SK-N-DZ (cell line): ENCODE data around the gene LGALS1.
"Not testable (repeated sequence)": the region's sequence is repeated elsewhere in the genome, so short reads cannot be mapped to it uniquely, and the experiment has no call there.

Source experiments
- DNase-seq: peaks from one replicate; pipeline ENCODE4 v3.0.0-alpha.2; 2015; ENCODE audit warnings: low spot score
- small RNA-seq, 2 experiments: library from RNA; depleted of rRNA; stranded (forward); fragments of <200 nt; gene quantifications; one replicate each; pipeline ENCODE3, GENCODE V24; 2014

LGALS1 gene

DNA sequence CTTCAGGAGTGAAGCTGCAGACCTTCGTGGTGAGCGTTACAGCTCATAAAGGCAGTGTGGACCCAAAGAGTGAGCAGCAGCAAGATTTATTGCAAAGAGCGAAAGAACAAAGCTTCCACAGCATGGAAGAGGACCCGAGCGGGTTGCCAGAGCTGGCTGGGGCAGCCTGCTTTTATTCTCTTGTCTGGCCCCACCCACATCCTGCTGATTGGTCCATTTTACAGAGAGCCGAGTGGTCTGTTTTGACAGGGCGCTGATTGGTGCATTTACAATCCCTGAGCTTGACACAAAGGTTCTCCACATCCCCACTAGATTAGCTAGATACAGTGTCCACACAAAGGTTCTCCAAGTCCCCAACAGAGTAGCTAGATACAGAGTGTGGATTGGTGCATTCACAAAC lies 41.8 kb downstream of the LGALS1 start:
- DNase-seq: not testable (repeated sequence)

DNA sequence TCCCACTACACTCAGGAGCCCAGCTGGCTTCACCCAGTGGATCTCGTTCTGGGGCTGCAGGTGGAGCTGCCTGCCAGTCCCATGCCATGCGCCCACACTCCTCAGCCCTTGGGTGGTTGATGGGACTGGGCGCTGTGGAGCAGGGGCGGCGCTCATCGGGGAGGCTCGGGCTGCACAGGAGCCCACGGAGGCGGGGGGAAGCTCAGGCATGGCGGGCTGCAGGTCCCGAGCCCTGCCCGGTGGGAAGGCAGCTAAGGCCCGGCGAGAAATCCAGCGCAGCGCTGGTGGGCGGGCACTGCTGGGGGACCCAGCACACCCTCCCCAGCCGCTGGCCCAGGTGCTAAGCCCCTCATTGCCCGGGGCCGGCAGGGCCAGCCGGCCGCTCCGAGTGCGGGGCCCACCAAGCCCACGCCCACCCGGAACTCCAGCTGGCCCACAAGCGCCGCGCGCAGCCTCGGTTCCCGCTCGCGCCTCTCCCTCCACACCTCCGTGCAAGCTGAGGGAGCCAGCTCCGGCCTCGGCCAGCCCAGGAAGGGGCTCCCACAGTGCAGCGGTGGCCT lies 42.4 kb downstream of the LGALS1 start:
- DNase-seq: not testable (repeated sequence)

DNA sequence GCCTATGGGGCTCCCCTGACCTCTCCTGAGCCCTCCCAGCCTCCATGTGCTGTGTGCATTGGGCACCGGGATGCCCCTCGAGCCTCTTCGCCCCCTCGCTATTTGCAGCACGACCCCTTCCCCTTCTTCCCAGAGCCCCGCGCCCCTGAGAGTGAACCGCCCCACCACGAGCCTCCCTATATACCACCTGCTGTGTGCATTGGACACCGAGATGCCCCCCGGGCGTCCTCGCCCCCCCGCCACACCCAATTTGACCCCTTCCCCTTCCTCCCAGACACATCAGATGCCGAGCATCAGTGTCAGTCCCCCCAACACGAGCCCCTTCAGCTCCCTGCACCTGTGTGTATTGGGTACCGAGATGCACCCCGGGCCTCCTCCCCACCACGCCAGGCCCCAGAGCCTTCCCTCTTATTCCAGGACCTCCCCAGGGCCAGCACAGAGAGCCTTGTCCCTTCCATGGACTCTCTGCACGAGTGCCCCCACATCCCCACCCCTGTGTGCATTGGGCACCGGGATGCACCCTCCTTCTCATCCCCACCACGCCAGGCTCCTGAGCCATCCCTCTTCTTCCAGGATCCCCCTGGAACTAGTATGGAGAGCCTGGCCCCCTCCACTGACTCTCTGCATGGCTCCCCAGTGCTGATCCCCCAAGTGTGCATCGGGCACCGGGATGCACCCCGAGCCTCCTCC lies 50.3 kb downstream of the LGALS1 start:
- DNase-seq: no peak

DNA sequence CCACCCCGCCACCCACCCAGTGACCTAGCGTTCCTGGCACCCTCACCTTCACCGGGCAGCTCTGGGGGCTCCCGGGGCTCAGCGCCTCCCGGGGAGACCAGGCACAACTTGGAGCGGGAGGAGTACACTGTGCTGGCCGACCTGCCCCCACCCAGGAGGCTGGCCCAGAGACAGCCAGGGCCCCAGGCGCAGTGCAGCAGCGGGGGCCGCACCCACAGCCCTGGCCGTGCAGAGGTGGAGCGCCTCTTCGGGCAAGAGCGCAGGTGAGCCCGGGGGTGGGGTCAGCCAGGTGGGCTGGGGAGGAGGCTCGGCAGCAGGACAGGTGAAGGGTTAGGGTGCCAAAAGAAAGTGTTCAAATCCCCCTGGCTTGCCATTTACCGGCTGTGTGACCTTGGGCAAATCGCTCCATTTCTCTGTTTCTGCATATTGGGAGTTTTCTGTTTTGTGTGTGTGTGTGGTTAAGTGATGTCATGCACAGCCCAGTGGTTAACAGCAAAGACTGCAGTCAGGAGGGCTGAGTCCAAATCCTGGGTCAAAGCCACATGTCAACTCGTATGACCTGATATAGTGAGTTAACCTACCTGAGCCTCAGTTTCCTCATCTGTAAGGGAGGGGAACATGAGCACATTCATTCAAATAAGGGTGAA lies 50.9 kb downstream of the LGALS1 start:
- no peak for DNase-seq

DNA sequence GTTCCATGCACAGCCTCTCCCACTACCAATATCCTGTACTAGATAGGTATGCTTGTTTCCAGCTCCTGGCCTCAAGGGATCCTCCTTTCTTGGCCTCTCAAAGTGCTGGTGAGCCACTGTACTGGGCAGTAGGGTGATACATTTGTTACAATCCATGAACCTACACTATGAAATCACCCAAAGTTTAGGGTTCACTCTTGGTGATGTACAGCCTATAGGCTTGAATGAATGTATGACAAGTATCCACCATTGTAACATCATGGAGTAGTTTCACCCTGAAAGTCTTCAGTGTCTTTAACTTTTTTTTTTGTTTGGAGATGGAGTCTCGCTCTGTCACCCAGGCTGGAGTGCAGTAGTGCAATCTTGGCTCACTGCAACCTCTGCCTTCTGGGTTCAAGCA lies 53.2 kb downstream of the LGALS1 start:
- no peak for DNase-seq

Small RNA genes within 50 kb of the gene (small RNA-seq; reads per million reads assigned to genes)
- gene RN7SL385P: 0.03 to 0.18 reads per million in 2 experiments
